Epithelial cell of esophagus (primary cell): ENCODE results near the gene ERN1.

ENCODE experiments used
- DNase-seq: peaks from one replicate; pipeline ENCODE4 v3.0.0; 2010; ENCODE audit warnings: low read depth
- H3K4me3 ChIP-seq: 2 replicates; pipeline ENCODE4 v1.5.1; 2011; ENCODE audit warnings: mild to moderate bottlenecking, low read length, control low read depth
- TF ChIP-seq, protein P1 (sequence below): IDR thresholded peaks from 2 replicates; pipeline ENCODE4 v1.5.1; 2011; ENCODE audit warnings: low read depth, mild to moderate bottlenecking, low read length, control low read depth, inconsistent platforms; ENCODE audit not compliant: insufficient read depth; ENCODE audit errors: missing control alignments

ERN1 gene

DNA sequence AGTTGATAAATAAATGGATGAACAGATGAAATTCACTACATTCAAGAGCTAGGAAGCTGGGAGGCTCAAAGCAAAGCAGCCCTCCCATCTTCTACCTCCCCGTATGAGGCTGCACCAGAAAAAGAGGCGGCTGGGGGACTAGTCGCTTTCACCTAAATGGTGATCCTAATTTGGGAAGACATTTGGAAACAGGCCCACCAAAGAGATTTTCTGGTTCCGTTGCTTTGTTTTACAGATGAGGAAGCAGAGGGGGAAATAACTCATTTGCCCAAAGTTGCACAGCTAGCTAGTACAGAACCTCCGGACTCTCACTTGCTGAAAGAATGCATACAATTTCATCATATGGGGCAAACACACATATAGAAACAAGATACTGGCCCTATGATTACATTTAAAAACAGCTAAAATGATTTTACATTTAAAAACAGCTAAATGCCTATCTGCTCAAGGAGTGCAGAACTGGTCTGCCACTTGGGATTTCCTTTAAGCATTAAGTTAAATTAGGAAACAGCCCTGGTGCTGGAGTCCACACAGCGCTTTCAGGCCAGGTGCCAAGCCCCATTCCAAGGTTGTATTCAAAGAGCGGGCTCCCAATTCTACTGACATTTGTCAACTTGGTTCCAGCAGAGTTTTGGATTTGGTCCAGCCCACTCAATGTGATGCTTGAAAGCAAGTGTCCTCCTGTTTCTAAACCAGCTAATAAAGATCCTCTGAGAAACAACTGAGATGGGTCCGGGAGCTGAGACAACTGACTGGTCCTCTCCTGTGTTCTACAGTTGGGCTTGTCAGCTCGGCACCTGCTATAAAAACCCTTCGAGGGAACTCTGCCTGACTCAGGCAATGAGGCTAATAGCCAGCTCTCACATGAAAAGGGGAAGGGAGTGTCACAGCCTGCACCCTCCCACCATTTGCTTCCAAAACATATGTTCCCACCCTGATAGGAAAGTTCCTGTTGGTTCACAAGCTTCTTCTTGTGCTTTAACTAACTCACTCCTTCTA is 11.7 kb downstream of the ERN1 start:
- DNase-seq = peak; percentile 29
- no peak overlapping the region for H3K4me3 ChIP-seq
- TF ChIP-seq, protein P1, sequence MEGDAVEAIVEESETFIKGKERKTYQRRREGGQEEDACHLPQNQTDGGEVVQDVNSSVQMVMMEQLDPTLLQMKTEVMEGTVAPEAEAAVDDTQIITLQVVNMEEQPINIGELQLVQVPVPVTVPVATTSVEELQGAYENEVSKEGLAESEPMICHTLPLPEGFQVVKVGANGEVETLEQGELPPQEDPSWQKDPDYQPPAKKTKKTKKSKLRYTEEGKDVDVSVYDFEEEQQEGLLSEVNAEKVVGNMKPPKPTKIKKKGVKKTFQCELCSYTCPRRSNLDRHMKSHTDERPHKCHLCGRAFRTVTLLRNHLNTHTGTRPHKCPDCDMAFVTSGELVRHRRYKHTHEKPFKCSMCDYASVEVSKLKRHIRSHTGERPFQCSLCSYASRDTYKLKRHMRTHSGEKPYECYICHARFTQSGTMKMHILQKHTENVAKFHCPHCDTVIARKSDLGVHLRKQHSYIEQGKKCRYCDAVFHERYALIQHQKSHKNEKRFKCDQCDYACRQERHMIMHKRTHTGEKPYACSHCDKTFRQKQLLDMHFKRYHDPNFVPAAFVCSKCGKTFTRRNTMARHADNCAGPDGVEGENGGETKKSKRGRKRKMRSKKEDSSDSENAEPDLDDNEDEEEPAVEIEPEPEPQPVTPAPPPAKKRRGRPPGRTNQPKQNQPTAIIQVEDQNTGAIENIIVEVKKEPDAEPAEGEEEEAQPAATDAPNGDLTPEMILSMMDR = no peak

DNA sequence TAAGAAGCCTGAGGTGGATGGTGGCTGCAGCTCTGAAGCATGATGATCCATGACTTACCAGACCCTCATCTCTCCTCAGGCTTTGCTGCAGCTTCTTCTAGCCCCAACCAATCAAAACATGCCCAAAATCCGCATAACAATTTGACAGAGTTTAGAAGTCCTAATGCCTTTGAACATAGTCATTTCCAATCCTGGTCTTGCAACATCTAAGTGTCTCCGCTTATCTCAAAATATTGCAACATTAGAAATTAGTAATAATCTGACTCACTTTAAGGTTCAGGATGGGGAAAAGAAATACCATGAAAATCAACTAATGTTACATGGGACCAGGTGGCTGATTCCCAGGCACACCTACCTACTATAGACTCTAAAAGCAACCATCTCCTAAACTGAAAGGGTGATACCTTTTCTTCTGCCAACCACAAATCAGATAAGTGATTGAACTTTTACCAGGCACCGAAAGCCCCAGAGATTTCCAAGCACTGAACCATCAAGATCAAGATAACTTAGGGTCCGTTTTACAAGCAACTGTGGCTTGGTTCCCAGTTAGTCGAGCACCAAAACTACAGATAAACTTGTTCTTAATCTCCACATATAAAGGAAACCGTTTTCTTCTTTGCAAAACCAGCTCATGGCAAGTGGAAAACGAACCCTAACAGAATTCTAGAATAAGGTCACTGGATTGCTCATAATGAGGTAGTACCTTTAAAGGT is 14.0 kb downstream of the ERN1 start:
- TF ChIP-seq, protein P1 = no peak
- H3K4me3 ChIP-seq = no peak overlapping the region
- peak; percentile 92 for DNase-seq

DNA sequence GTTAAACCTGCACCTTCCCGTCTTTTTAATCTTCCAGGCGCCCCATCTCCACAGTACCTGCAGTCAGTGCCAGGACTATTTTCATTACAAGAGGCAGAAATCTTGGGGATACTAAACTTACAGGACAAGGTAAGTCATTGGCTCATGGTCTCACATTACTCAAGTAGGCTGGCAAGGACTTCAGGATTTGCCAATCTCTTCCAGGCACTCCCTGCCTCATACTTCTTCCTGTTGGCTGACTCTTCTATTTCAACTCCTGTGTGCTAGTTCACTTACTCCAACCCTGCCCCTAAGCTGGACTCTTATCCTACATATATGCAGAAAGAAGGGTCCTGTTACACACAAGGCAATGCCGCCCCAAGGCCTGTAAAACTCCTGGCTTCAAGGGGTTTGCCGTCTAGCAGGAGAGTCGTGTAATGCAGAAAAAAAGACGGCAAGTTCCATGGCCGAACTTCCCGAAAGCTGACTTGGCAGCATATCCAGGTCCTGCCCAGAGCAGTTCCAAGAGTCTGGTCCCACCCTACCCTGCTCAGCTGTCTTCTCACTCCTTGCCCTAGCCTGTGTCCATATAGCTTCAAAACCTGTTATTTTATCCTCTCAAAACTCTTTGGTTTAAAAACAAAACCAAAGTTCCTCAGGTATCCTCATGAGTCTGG is 14.8 kb downstream of the ERN1 start:
- DNase-seq = peak; percentile 87
- peak overlapping the region; percentile 1 for H3K4me3 ChIP-seq
- TF ChIP-seq, protein P1 = no peak

DNA sequence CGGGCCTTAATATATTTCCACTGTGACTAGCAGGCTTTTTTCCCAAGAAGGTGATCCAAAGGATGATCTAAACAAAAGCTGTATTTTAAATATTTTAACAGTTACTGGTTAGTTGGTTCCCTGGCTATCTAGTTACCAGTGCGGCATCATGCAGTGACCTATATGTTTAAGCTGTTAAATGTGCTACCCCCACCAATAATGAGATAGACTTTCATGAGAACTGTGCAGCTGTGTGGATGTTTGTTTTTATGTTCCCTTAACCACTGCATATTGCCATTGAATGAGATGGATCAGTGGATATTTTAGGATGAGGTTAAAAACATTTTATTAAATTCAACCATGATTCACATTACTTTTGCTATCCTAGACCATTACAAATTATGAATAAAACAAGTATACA is 16.9 kb downstream of the ERN1 start:
- no peak overlapping the region for H3K4me3 ChIP-seq
- DNase-seq = no peak
- TF ChIP-seq, protein P1 = no peak

DNA sequence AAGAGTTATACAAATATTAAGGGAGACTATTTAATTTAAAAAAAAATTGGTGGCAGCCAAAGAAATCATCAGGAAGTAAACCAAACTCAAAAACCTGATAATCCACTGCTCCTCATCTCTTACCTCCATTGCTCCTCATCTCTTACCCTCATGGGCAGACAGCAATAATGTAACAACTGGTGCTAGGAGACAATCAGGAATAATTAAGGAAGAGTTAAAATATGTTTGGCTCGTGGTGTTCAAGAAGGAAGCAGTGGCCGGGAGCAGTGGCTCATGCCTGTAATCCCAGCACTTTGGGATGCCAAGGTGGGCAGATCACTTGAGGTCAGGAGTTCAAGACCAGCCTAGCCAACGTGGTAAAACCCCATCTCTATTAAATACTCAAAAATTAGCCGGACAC is 18.1 kb downstream of the ERN1 start:
- TF ChIP-seq, protein P1 = no peak
- no peak overlapping the region for H3K4me3 ChIP-seq
- no peak for DNase-seq

DNA sequence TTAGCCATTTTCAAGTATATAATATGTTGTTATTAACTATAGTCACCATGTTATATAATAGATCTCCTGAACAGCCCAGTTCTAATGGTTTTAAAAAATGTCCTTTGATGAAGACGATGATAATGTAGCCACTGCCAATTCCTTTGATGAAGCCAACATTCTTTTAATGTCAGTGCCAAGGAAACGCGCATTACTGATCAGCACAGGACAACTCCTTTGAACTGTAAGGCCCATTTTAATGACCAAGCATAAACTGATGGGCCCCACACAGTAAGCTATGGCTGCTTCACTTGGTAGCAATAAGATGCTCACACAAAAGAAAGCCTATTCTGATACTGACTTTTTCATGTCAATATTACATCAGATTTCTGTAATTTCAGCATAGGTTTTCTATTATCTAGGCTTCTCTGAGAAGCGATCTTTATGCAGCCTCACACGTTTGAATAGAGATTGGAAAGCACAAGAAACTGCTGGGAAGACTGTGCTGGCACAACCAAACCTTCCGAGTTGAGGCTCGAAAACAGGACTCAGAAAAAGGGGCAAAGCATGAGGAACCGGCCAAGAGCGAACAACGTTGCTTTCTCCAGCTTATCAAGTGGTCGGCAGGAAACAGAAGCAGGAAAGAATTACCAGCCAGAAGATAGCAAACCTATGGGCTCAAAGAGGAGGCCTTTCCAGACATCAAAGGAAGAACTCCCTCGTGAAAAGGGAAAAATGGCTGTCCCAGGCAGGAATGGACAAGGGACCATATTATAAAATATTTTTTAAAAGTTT is 19.4 kb downstream of the ERN1 start:
- TF ChIP-seq, protein P1 = no peak
- no peak overlapping the region for H3K4me3 ChIP-seq
- no peak for DNase-seq
